Effector memory CD4-positive, alpha-beta T cell (primary cell): Measurements from ENCODE around the gene TBC1D8.

Experiments used
- DNase-seq, 3 donors: peaks; one replicate each; pipeline ENCODE4 v3.0.0-alpha.2; 2020
- H3K27ac ChIP-seq: 2 replicates; pipeline ENCODE4 v1.7.0; 2013; ENCODE audit warnings: mild to moderate bottlenecking, low read length, moderate library complexity; ENCODE audit not compliant: insufficient read depth, poor library complexity, severe bottlenecking
- H3K27me3 ChIP-seq: replicated peaks from 2 replicates; pipeline ENCODE4 v1.7.0; 2013; ENCODE audit warnings: mild to moderate bottlenecking, low read length; ENCODE audit not compliant: insufficient read depth, control insufficient read depth, poor library complexity, severe bottlenecking
- H3K36me3 ChIP-seq: 2 replicates; pipeline ENCODE4 v1.7.0; 2013; ENCODE audit warnings: mild to moderate bottlenecking, low read length, moderate library complexity; ENCODE audit not compliant: control insufficient read depth, insufficient read depth
- H3K4me1 ChIP-seq: 2 replicates; pipeline ENCODE4 v1.7.0; 2013; ENCODE audit warnings: low read length, mild to moderate bottlenecking; ENCODE audit not compliant: control insufficient read depth, insufficient read depth, poor library complexity, severe bottlenecking
- H3K4me3 ChIP-seq: 2 replicates; pipeline ENCODE4 v1.7.0; 2013; ENCODE audit warnings: low read length, low read depth, mild to moderate bottlenecking; ENCODE audit not compliant: insufficient read depth, poor library complexity, severe bottlenecking
- H3K9me3 ChIP-seq: 2 replicates; pipeline ENCODE4 v1.7.0; 2013; ENCODE audit warnings: mild to moderate bottlenecking, low read length, moderate library complexity; ENCODE audit not compliant: control insufficient read depth

Gene TBC1D8

DNA sequence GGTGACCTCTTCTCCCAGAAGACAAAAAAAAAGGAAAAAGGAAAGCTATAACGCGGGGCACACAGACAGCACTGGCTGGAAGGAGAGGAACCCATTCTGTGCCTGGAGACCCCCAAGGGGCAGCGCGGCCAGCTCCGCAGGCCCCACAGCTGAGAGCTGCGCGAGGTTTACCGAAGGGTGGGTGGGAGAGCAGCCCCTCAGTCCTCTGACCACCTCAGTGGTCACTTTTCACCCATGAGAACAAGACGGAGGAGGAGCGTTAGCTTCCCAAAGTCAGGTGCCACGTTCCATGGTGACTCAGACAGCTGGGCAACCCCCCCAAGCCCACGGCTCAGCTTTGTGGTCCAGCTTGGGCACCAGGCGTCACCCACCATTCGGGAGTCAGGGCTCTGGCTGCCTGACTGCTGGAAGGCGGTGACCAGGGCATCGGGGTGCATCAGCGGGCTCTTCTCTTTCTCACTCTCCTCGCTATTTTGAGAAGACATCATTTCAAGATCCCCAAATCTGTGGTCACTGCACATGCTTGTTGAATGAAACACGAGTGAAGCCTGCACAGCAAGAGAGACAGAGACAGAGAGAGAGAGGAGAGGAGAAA is 113.9 kb downstream of the TBC1D8 start:
- H3K27ac ChIP-seq: no peak overlapping the region
- no peak overlapping the region for H3K4me3 ChIP-seq
- H3K36me3 ChIP-seq: no peaks in the 10 kb centered on the region
- H3K27me3 ChIP-seq: no peaks in the 10 kb centered on the region
- H3K9me3 ChIP-seq: no peaks in the 10 kb centered on the region
- DNase-seq: no peak
- no peaks in the 10 kb centered on the region for H3K4me1 ChIP-seq

- no peaks in the 10 kb centered on the region for H3K4me1 ChIP-seq
- no peak overlapping the region for H3K4me3 ChIP-seq
- H3K36me3 ChIP-seq: no peaks in the 10 kb centered on the region
- no peak overlapping the region for H3K27ac ChIP-seq
- no peak for DNase-seq
- H3K9me3 ChIP-seq: no peaks in the 10 kb centered on the region
- H3K27me3 ChIP-seq: no peaks in the 10 kb centered on the region
Measured at GRCh38 chr2:101036562-101036961, 114.6 kb downstream of the TBC1D8 start.

GRCh38 chr2:101032084-101032776 is 119.0 kb downstream of the TBC1D8 start:
- Histone ChIP-seq H3K27ac (no peak overlapping the region), H3K4me3 (no peak overlapping the region), H3K36me3 (no peaks in the 10 kb centered on the region), H3K9me3 (no peaks in the 10 kb centered on the region), H3K27me3 (no peaks in the 10 kb centered on the region), H3K4me1 (no peaks in the 10 kb centered on the region)
- no peak for DNase-seq

DNA sequence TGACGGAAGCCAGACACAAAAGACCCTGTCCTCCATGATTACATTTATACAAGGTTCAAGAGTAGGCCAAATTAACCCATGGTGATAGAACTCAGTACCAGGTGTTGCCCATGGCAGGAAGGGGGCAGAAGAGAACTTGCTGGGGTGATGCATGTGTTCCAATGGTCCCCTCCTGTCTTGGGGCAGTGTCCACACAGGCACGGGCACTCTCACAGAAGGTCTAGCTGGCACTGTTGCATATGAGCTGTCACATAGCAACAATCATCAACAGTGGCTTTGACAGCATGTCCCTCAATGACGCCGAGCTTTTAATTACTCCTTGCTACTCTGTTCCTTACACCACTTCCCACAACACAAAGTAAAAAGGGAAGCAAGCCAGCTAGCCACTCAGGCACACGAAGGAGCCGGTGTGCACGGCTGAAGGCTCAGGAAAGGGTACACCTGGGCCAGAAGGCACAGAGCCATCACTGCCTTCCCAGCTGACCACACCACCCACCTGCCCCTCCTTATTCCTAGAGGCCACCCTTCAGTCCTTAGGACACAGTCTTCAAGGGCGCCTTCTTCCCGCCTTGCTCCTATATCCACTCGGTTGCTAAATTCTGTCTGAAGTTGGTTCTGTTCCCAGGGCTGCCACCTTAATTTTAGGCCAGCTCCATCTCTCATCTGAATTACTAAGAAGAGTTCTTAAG is 120.2 kb downstream of the TBC1D8 start:
- H3K36me3 ChIP-seq: no peaks in the 10 kb centered on the region

GRCh38 chr2:101027852-101028251 is 123.3 kb downstream of the TBC1D8 start:
- no peaks in the 10 kb centered on the region for H3K36me3 ChIP-seq
- no peaks in the 10 kb centered on the region for H3K9me3 ChIP-seq
- no peak for DNase-seq

More for the DNA sequence above, 120.2 kb downstream of the TBC1D8 start:
- no peaks in the 10 kb centered on the region for H3K4me1 ChIP-seq
- no peak overlapping the region for H3K27ac ChIP-seq
- no peaks in the 10 kb centered on the region for H3K9me3 ChIP-seq
- no peak for DNase-seq
- H3K27me3 ChIP-seq: no peaks in the 10 kb centered on the region
- no peak overlapping the region for H3K4me3 ChIP-seq

DNA sequence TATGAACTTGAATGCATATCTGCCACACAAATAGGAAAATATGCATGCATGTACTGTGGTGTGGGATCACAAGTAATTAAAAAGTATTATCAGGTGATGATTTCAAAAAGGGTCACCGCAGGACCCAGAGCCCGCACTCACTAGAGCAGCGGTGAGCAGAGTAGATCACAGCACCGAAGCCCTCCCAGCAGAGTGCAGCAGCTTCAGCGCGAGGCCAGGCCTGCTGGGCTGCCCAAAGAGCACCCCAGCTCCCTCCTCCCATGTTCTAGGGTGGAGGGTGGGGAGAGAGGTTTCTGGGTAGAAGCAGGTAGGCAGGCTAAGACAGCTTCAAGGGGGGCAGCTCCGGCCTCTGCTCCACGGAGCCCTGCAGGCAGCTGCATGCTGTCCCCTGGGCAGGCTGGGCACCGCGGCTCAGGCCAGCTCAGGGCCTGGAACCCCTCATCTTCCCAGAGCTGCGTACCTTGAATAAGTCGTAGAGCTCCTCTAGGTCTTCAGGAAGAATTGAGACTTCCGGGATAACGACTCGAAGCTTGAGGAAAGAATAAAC is 124.2 kb downstream of the TBC1D8 start:
- no peak overlapping the region for H3K4me3 ChIP-seq
- H3K27ac ChIP-seq: no peak overlapping the region
- H3K27me3 ChIP-seq: no peaks in the 10 kb centered on the region
- DNase-seq: no peak
- H3K36me3 ChIP-seq: no peaks in the 10 kb centered on the region
- H3K9me3 ChIP-seq: no peaks in the 10 kb centered on the region
- no peaks in the 10 kb centered on the region for H3K4me1 ChIP-seq

More at GRCh38 chr2:101027852-101028251, 123.3 kb downstream of the TBC1D8 start:
- Histone ChIP-seq H3K27ac (no peak overlapping the region), H3K4me3 (no peak overlapping the region), H3K4me1 (no peaks in the 10 kb centered on the region), H3K27me3 (no peaks in the 10 kb centered on the region)

DNA sequence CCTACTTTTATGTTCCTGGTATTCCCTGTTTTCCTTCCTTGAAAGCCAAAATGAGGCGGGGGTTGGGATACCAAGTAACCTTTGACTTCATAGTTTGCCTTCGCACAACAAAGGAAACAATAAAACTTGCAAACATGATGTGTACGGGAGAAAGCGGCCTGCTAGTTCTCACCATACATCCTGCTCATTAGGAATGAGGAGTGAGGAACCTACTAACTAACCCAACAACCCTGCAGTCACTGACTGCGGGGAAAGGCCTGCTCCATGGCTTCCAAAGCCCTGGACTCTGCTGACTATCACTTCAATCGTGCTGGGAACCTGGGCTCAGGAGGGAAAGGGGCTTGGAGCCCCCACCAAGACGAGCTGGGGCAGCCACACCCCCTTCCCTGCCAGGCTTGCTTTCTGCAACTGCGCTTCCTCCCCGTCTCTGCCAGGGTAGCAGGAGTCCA is 124.9 kb downstream of the TBC1D8 start:
- Histone ChIP-seq H3K36me3 (no peaks in the 10 kb centered on the region), H3K9me3 (no peaks in the 10 kb centered on the region), H3K4me3 (no peak overlapping the region), H3K4me1 (no peaks in the 10 kb centered on the region), H3K27me3 (no peaks in the 10 kb centered on the region), H3K27ac (no peak overlapping the region)
- no peak for DNase-seq

GRCh38 chr2:101025561-101025960 is 125.6 kb downstream of the TBC1D8 start:
- no peaks in the 10 kb centered on the region for H3K36me3 ChIP-seq
- no peaks in the 10 kb centered on the region for H3K4me1 ChIP-seq
- H3K4me3 ChIP-seq: no peak overlapping the region
- H3K27me3 ChIP-seq: no peaks in the 10 kb centered on the region
- no peak for DNase-seq
- H3K9me3 ChIP-seq: no peaks in the 10 kb centered on the region
- H3K27ac ChIP-seq: no peak overlapping the region

- Histone ChIP-seq H3K9me3 (no peaks in the 10 kb centered on the region), H3K27me3 (no peaks in the 10 kb centered on the region), H3K4me1 (no peaks in the 10 kb centered on the region), H3K36me3 (no peaks in the 10 kb centered on the region), H3K27ac (no peak overlapping the region), H3K4me3 (no peak overlapping the region)
- DNase-seq: no peak
Measured at GRCh38 chr2:101023327-101024107, 127.7 kb downstream of the TBC1D8 start.
